ENCODE results near the gene DDI2.

GRCh38 chr1:15660151-15660550 is 42.9 kb downstream of the DDI2 start:
- TF ChIP-seq CTCF (IDR thresholded peaks at IDR 0.05; ENCODE audit: poor library complexity, severe bottlenecking): no peak
- TF ChIP-seq MXI1 (conservative IDR thresholded peaks at IDR 0.05; ENCODE audit: poor library complexity, severe bottlenecking): no peak
- TF ChIP-seq REST (IDR thresholded peaks at IDR 0.05; ENCODE audit: borderline replicate concordance): no peak
- TF ChIP-seq EP300 (conservative IDR thresholded peaks at IDR 0.05; ENCODE audit: poor library complexity, severe bottlenecking): no peak
- no peak for TF ChIP-seq RAD21 (conservative IDR thresholded peaks at IDR 0.05)
- no peak for TF ChIP-seq POLR2AphosphoS5 (IDR thresholded peaks at IDR 0.05)

All from neural cell (in vitro differentiated cells).